HEK293 (cell line): Measurements from ENCODE around the gene KATNAL2.
A peak's percentile ranks its signal among the peaks of the same experiment; 100 is the strongest.

Experiments used
- ATF2 ChIP-seq: fragments of 450-650 bp; formaldehyde crosslinking; IDR thresholded peaks from 2 replicates; pipeline ENCODE4 v1.5.1; 2016; ENCODE audit warnings: missing biosample characterization, missing genetic modification characterization, low read depth
- KLF16 ChIP-seq: fragments of 450-650 bp; formaldehyde crosslinking; IDR thresholded peaks from 2 replicates; pipeline ENCODE4 v1.5.1; 2017; ENCODE audit warnings: missing biosample characterization, missing genetic modification characterization
- PRDM6 ChIP-seq: fragments of 450-650 bp; formaldehyde crosslinking; IDR thresholded peaks from 2 replicates; pipeline ENCODE4 v1.5.1; 2017; ENCODE audit warnings: missing biosample characterization, missing genetic modification characterization
- SP3 ChIP-seq: fragments of 450-650 bp; formaldehyde crosslinking; IDR thresholded peaks from 2 replicates; pipeline ENCODE4 v1.5.1; 2016; ENCODE audit warnings: missing biosample characterization, missing genetic modification characterization
- TSHZ1 ChIP-seq: fragments of 450-650 bp; formaldehyde crosslinking; IDR thresholded peaks from 2 replicates; pipeline ENCODE4 v1.5.1; 2016; ENCODE audit warnings: missing biosample characterization, missing genetic modification characterization, borderline replicate concordance
- ZBTB1 ChIP-seq: fragments of 450-650 bp; formaldehyde crosslinking; IDR thresholded peaks from 2 replicates; pipeline ENCODE4 v1.5.1; 2016; ENCODE audit warnings: missing biosample characterization, missing genetic modification characterization
- ZBTB21 ChIP-seq: fragments of 450-650 bp; formaldehyde crosslinking; IDR thresholded peaks from 2 replicates; pipeline ENCODE4 v1.5.1; 2017; ENCODE audit warnings: missing biosample characterization, missing genetic modification characterization
- ZBTB8A ChIP-seq: fragments of 450-650 bp; formaldehyde crosslinking; IDR thresholded peaks from 2 replicates; pipeline ENCODE4 v1.5.1; 2016; ENCODE audit warnings: missing biosample characterization, missing genetic modification characterization
- ZFP3 ChIP-seq: fragments of 450-650 bp; formaldehyde crosslinking; IDR thresholded peaks from 2 replicates; pipeline ENCODE4 v1.5.1; 2016; ENCODE audit warnings: low read depth, missing biosample characterization, missing genetic modification characterization
- ZFP41 ChIP-seq: fragments of 450-650 bp; formaldehyde crosslinking; IDR thresholded peaks from 2 replicates; pipeline ENCODE4 v1.5.1; 2016; ENCODE audit warnings: missing biosample characterization, missing genetic modification characterization, borderline replicate concordance
- ZNF114 ChIP-seq: fragments of 450-650 bp; formaldehyde crosslinking; IDR thresholded peaks from 2 replicates; pipeline ENCODE4 v1.5.0; 2017; ENCODE audit warnings: missing biosample characterization, missing genetic modification characterization
- ZNF121 ChIP-seq: fragments of 450-650 bp; formaldehyde crosslinking; IDR thresholded peaks from 2 replicates; pipeline ENCODE4 v1.5.1; 2016; ENCODE audit warnings: missing biosample characterization, missing genetic modification characterization
- ZNF223 ChIP-seq: fragments of 450-650 bp; formaldehyde crosslinking; IDR thresholded peaks from 2 replicates; pipeline ENCODE4 v1.5.1; 2016; ENCODE audit warnings: missing biosample characterization, missing genetic modification characterization
- ZNF23 ChIP-seq: fragments of 450-650 bp; formaldehyde crosslinking; IDR thresholded peaks from 2 replicates; pipeline ENCODE4 v1.5.1; 2016; ENCODE audit warnings: missing biosample characterization, missing genetic modification characterization, borderline replicate concordance
- ZNF266 ChIP-seq: fragments of 450-650 bp; formaldehyde crosslinking; IDR thresholded peaks from 2 replicates; pipeline ENCODE4 v1.5.1; 2016; ENCODE audit warnings: missing biosample characterization, missing genetic modification characterization, low read depth
- ZNF350 ChIP-seq: fragments of 450-650 bp; formaldehyde crosslinking; IDR thresholded peaks from 2 replicates; pipeline ENCODE4 v1.5.0; 2017; ENCODE audit warnings: missing biosample characterization, mild to moderate bottlenecking, missing genetic modification characterization
- ZNF362 ChIP-seq: fragments of 450-650 bp; formaldehyde crosslinking; IDR thresholded peaks from 2 replicates; pipeline ENCODE4 v1.5.1; 2016; ENCODE audit warnings: missing biosample characterization, missing genetic modification characterization
- ZNF394 ChIP-seq: fragments of 450-650 bp; formaldehyde crosslinking; IDR thresholded peaks from 2 replicates; pipeline ENCODE4 v1.5.1; 2016; ENCODE audit warnings: missing biosample characterization, missing genetic modification characterization, mild to moderate bottlenecking, moderate library complexity, borderline replicate concordance
- ZNF433 ChIP-seq: fragments of 450-650 bp; formaldehyde crosslinking; IDR thresholded peaks from 2 replicates; pipeline ENCODE4 v1.5.1; 2016; ENCODE audit warnings: missing biosample characterization, missing genetic modification characterization, low read depth
- ZNF449 ChIP-seq: fragments of 450-650 bp; formaldehyde crosslinking; IDR thresholded peaks from 2 replicates; pipeline ENCODE4 v1.5.1; 2017; ENCODE audit warnings: missing biosample characterization, mild to moderate bottlenecking, missing genetic modification characterization, moderate library complexity
- ZNF488 ChIP-seq: fragments of 450-650 bp; formaldehyde crosslinking; IDR thresholded peaks from 2 replicates; pipeline ENCODE4 v1.5.1; 2016; ENCODE audit warnings: missing biosample characterization, missing genetic modification characterization
- ZNF558 ChIP-seq: fragments of 450-650 bp; formaldehyde crosslinking; IDR thresholded peaks from 2 replicates; pipeline ENCODE4 v1.5.1; 2016; ENCODE audit warnings: missing biosample characterization, missing genetic modification characterization
- ZNF621 ChIP-seq: fragments of 450-650 bp; formaldehyde crosslinking; IDR thresholded peaks from 2 replicates; pipeline ENCODE4 v1.5.1; 2017; ENCODE audit warnings: missing biosample characterization, missing genetic modification characterization
- ZNF624 ChIP-seq: fragments of 450-650 bp; formaldehyde crosslinking; IDR thresholded peaks from 2 replicates; pipeline ENCODE4 v1.5.1; 2017; ENCODE audit warnings: missing biosample characterization, missing genetic modification characterization
- ZNF664 ChIP-seq: fragments of 450-650 bp; formaldehyde crosslinking; IDR thresholded peaks from 2 replicates; pipeline ENCODE4 v1.5.1; 2016; ENCODE audit warnings: missing biosample characterization, missing genetic modification characterization
- ZNF704 ChIP-seq: fragments of 450-650 bp; formaldehyde crosslinking; IDR thresholded peaks from 2 replicates; pipeline ENCODE4 v1.5.1; 2016; ENCODE audit warnings: missing biosample characterization, missing genetic modification characterization
- ZSCAN16 ChIP-seq: fragments of 450-650 bp; formaldehyde crosslinking; IDR thresholded peaks from 2 replicates; pipeline ENCODE4 v1.5.1; 2016; ENCODE audit warnings: missing biosample characterization, missing genetic modification characterization
- ZSCAN23 ChIP-seq: fragments of 450-650 bp; formaldehyde crosslinking; IDR thresholded peaks from 2 replicates; pipeline ENCODE4 v1.5.1; 2016; ENCODE audit warnings: missing biosample characterization, missing genetic modification characterization

The KATNAL2 gene

GRCh38 chr18:47150029-47150823 lies 232.8 kb downstream of the KATNAL2 start, which contains the start of gene HDHD2 (continued):
- TF ChIP-seq ZNF362 (tag by site-specific recombination): no peak
- no peak for TF ChIP-seq ZNF621 (tag by site-specific recombination)
- TF ChIP-seq ZNF223 (tag by site-specific recombination): no peak
- peak; percentile 83 for TF ChIP-seq KLF16 (tag by site-specific recombination)
- no peak for TF ChIP-seq ZNF664
- no peak for TF ChIP-seq ZNF121
- TF ChIP-seq ZNF488 (tag by site-specific recombination): no peak
- no peak for TF ChIP-seq ZBTB1 (tag by site-specific recombination)
- no peak; the same call in 1 of the 2 replicates for TF ChIP-seq ZFP3 (tag by site-specific recombination)
- TF ChIP-seq ZFP41 (tag by site-specific recombination): no peak
- no peak for TF ChIP-seq ZNF449 (tag by site-specific recombination)
- peak; percentile 78 for TF ChIP-seq SP3 (tag by site-specific recombination)
- no peak for TF ChIP-seq ZSCAN23 (tag by site-specific recombination)
- TF ChIP-seq ATF2 (tag by site-specific recombination): no peak
- no peak for TF ChIP-seq ZNF114 (tag by site-specific recombination)
- TF ChIP-seq ZNF266 (tag by site-specific recombination): no peak
- TF ChIP-seq ZSCAN16 (tag by site-specific recombination): no peak
- no peak for TF ChIP-seq ZBTB8A (tag by site-specific recombination)
- no peak for TF ChIP-seq ZBTB21 (tag by site-specific recombination)
- TF ChIP-seq ZNF433 (tag by site-specific recombination): no peak
- TF ChIP-seq ZNF624 (tag by site-specific recombination): no peak
- TF ChIP-seq ZNF558 (tag by site-specific recombination): no peak
- TF ChIP-seq ZNF394 (tag by site-specific recombination): 0 out of 2 replicates have a peak, but pooled peaks have one; percentile 18
- TF ChIP-seq ZNF704 (tag by site-specific recombination): no peak
- TF ChIP-seq TSHZ1: no peak
- TF ChIP-seq ZNF23 (tag by site-specific recombination): no peak
- TF ChIP-seq ZNF350 (tag by site-specific recombination): no peak
- no peak for TF ChIP-seq PRDM6 (tag by site-specific recombination)
